NCI-H1105 (cell line): ENCODE measurements around the gene LIFR.
A peak's percentile ranks its signal among the peaks of the same experiment; 100 is the strongest.
"Not testable (repeated sequence)": the region's sequence is repeated elsewhere in the genome, so short reads cannot be mapped to it uniquely, and the experiment has no call there.

Experiments
- DNase-seq: peaks from one replicate; lab custom pipeline; 2025; lab: John Stamatoyannopoulos, UW

LIFR gene

DNA sequence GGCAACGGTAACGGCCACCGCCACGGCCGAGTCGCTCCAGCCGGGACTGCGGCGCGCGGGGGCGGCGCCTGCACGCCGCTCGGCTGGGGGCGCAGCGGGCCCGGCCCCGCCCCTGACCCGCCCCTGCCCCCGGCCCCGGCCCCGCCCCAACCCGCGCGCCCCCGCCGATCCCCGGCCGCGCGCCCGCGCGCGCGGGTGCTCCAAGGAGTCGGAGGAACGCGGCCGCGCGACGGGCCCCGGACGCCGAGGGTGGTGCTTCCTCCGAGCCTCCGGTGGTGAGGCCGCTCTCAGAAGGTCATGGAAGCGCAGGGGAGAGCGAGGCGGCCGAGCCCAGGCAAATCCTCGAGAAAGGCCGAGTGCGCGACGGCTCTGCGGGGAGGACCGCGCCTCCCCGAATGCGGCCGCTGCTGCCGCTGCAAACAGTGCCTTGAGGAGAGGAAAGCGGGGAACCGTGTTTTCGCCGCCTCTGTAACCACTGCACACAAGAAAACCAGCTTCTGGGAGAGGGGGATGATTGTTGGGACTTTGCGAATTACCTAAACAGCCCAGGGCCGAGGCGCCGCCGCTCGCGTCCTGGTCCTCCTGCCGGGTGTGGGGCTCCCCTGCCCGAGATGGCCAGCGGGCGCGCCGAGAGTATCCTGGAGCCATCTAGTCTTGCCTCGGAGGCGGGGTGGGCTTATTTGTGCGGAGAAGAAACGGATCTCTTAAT, at the start of gene LIFR:
TSS of gene LIFR (minus strand) at position 48 of the 709 bp plus-strand sequence. CDS start 25,999 bp downstream, outside the sequence.
- peak; percentile 92 for DNase-seq

DNA sequence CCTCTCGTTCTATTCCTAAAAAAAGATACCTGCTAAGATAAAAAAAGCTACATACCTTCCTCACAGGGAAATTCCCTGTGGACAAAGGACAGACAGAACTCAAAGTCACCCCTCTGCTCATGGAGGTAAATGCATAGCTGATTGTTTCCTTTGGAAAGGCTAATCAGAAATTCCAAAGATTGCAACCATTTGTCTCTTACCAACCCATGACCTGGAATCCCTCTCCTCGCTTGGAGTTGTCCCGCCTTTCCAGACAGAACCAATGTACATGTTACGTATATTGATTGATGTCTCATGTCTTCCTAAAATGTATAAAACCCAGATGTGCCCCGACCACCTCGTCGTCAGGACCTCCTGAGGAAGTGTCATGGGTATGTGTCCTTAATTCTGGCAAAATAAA, 49.2 kb upstream of the LIFR start:
- DNase-seq: no peak

GRCh38 chr5:38603691-38604090, 47.2 kb upstream of the LIFR start:
- no peak for DNase-seq

GRCh38 chr5:38602641-38603040, 46.2 kb upstream of the LIFR start:
- no peak for DNase-seq

GRCh38 chr5:38601863-38602298, 45.4 kb upstream of the LIFR start:
- no peak for DNase-seq

- no peak for DNase-seq
Measured at GRCh38 chr5:38601133-38601862, 44.9 kb upstream of the LIFR start.

DNA sequence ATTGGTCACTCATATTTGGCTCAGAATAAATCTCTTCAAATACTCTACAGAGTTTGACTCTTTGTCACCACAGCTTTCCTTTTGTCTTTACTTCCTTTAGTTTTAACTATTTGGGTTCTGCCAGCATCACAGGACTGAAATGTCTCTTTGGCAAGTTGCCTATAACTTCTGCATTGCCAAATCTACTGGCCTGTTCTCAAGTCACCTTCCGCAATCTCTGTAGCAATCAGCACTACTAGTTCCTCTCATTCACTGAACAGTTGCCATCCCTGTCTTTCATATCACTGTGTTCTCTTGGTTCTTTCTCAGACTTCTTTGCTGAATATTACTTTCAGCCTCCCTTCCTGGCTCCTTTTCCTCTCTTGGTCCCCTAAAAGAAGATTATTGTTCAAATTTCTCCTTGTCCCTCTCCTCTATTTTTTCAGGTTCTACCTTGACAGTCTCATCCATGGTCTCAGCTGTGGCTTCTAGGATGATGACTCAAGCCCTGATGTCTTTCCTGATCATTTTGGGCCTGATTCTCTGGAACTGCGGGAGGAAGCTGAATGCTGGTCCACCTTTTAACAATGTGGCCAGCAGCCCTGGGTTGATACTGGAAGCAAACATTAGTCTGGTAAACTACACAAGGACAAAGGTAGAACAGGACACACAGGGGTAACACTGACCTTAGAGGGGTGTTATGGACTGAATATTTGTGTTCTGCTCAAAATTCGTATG, 44.0 kb upstream of the LIFR start:
- DNase-seq: no peak

DNA sequence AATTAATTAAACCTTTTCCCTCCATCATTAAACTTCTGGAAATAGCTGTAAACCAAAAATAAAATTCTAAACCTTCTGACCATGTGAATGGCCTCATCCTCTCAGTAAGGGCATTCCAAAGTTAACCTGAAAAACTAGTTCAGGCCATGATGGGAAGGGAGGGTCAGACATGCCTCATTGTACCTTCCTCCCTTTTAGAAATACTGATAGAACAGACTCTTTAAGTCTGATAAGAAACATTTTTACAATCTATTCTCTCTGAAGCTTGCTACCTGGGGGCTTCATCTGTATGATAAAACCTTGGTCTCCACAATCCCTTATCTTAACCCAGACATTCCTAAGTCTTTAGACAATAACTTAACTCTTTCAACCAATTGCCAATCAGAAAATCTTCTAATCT, 43.3 kb upstream of the LIFR start:
- DNase-seq: not testable (repeated sequence)

- DNase-seq: no peak
Measured at GRCh38 chr5:38598994-38599617, 42.7 kb upstream of the LIFR start.

DNA sequence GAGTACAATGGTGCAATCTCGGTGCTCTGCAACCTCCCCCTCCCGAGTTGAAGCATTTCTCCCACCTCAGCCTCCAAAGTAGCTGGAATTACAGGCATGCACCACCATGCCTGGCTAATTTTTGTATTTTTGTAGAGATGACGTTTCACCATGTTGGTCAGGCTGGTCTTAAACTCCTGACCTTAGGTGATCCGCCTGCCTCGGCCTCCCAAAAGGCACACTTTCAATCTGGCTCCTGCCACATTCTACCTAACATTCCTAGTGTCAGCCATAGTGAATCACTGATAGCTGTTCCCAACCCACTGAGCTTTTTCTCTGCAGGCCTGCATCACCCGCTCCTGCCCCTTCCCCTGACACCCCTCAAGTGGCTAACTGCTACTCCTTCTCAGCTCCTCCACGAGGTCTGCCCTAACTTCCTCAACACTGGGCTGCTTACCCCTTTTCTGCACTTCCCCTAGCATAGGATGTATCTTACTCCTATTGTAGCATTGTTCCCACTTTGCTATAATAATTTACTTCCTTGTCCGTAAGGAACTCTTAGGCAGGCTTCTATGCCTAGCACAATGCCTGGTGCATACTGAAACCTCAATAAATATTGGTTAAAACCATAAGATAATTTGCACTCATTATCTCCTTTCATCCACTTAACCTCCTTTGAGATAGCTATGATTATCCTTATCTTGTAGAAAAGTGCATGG, 42.0 kb upstream of the LIFR start:
- no peak for DNase-seq

DNA sequence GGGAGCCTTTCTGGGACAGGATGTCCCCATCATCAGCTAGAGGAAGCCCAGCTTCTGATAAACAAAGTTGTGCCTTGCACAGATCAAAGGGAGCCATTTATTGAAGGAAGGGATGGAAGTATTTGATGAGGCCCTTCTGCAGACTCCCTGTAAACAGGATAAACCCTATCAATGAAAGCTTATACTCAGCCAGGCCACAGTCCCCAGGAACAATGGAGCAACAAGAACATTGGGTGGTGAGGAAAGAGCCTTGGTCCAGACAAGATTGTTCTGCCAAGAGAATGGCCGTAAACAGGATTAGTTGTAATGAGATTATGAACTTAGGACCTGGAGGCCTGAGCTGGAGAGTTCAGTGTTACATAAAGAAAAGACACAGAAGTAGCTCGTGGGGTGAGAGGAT, 40.5 kb upstream of the LIFR start:
- no peak for DNase-seq

GRCh38 chr5:38595132-38595745, 38.8 kb upstream of the LIFR start:
- DNase-seq: no peak

GRCh38 chr5:38593959-38594358, 37.5 kb upstream of the LIFR start:
- no peak for DNase-seq

GRCh38 chr5:38591523-38591849, 35.0 kb upstream of the LIFR start:
- DNase-seq: no peak

GRCh38 chr5:38590838-38591522, 34.5 kb upstream of the LIFR start:
- DNase-seq: no peak

DNA sequence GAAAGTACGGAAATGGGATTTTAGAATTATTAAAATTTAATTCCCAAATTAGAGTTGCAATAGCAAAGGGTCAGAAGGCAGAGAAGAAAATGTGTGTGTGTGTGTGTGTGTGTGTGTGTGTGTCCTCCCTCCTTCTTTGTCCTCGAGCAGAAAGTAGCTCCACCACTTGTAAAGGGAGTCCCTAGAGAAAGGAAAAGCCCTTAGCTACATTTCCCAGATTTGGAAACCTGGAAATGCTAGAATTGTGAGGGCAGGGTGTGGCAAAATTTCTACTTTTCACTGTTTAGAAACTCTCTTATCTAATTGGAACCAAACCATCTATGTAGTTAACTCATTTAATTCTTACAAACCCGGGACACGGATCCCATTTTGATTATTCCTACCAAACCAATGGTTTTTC, 33.2 kb upstream of the LIFR start:
- no peak for DNase-seq

DNA sequence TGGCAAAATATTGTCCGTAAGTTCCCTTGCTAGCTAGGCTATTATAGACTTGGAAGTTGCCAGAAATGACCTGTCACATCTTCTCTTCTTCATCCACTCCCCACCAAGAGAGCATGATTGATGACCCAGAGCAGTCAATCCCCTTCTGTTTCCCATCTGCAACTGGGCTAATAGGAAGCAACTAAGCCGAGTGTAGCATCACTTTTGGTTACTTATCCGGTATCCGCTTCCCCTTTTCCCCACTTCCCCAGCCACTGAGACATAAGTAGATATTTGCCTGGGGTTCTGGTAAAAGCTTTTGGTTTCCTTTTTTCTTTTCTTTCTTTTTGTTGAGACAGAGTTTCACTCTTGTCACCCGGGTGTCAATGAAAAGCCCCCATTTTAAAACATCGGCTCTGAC, 29.4 kb upstream of the LIFR start:
- no peak for DNase-seq

- no peak for DNase-seq
Measured at GRCh38 chr5:38583500-38583899, 27.1 kb upstream of the LIFR start.

DNA sequence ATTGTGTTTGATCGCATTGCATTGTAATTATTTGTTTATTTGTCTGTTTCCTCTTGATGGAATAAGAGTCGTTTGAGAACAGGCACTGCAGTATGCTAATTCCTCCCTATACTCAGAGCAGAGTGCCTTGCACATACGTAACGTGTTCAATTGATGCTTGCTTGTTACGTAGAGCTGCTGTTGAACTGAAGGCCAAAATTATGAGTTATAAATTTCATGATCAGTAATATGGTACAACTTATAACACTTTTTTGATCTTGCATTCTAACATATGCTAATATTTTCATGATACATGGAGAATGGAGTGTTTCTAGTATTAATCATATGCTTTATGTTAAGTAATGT, 26.5 kb upstream of the LIFR start:
- DNase-seq: no peak

- no peak for DNase-seq
Measured at GRCh38 chr5:38582293-38582974, 26.0 kb upstream of the LIFR start.

- no peak for DNase-seq
Measured at GRCh38 chr5:38581597-38581996, 25.2 kb upstream of the LIFR start.
